GM19351 (cell line): ENCODE measurements around the gene NEU4.
A peak's percentile ranks its signal among the peaks of the same experiment; 100 is the strongest.

Experiments
- ATAC-seq: cut with Tn5 transposase; IDR thresholded peaks from one replicate; pipeline ENCODE4 v1.9.1; 2021; ENCODE audit warnings: mild to moderate bottlenecking, moderate library complexity; ENCODE audit not compliant: unreplicated experiment

NEU4 gene

DNA sequence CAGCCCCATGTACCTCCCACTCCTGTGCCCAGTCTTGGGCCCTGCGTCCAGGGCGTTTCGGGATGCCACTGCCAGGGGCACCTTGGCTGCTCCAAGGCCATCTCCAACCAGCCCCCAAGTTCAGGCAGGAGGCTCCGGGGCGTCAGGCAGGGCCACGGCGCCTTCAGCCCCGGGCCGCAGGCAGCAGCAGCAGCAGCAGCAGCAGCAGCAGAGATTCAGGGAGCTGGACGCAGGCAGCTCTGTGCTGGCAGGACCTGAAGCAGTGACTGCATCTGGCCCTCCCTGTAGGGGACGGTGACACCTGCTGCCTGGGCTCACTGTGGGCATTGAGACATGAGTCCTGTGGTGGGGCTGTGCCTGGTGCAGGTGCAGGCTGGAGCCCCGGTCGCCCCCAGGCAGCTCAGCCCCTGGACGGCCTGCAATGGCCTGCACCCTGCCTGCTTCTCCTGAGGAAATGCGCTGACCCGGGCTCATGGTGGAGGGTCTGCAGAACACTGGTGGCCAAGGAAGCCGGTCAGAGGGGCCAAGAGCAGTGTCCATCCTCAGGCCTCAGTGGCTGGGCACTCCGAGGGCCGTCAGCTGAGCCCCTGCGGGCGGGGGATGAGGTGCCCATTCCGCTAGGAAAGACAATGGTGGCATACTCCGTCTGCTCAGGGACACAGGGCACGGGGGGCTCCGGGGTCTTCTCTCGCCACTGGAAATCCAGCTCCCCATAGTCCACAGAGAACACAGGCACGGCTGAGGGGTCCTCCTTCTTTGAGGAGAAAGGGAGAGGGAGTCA, 41.7 kb downstream of the NEU4 start:
- no peak for ATAC-seq

DNA sequence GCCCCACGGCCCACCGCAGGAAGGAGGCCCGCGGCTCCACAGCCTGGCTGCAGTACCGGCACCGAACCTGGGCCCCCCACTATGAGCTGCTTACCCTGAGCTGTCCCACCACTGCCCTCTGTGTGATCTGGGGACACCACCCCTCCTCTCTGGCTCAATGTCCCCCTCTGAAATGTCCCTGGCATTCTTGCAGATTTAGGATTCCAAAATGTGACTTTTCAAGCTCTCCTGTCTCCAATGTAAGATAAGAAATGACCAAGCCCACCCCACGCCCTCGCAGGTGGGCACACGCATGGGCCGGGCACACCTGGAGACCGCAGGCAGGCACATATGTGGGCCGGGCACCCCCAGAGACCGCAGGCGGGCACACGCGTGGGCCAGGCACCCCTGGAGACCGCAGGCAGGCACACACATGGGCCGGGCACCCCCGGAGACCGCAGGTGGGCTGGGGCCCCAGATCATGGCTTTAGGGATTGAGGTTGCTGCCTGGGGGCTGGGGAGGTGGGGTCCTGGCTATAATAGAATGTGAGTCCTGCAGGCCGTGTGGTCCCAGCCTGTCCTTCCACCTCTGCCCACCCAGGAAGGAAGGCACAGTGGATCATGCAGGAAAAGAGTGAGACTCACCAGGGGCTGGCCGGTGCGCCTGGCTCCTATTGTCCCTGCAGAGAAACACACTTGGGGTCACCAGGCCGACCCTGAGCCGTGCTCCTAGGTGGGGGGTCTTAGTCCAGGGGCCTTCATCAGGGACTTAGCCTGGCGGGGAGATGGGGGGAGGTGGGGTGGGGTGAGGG, 42.5 kb downstream of the NEU4 start:
- ATAC-seq: no peak

DNA sequence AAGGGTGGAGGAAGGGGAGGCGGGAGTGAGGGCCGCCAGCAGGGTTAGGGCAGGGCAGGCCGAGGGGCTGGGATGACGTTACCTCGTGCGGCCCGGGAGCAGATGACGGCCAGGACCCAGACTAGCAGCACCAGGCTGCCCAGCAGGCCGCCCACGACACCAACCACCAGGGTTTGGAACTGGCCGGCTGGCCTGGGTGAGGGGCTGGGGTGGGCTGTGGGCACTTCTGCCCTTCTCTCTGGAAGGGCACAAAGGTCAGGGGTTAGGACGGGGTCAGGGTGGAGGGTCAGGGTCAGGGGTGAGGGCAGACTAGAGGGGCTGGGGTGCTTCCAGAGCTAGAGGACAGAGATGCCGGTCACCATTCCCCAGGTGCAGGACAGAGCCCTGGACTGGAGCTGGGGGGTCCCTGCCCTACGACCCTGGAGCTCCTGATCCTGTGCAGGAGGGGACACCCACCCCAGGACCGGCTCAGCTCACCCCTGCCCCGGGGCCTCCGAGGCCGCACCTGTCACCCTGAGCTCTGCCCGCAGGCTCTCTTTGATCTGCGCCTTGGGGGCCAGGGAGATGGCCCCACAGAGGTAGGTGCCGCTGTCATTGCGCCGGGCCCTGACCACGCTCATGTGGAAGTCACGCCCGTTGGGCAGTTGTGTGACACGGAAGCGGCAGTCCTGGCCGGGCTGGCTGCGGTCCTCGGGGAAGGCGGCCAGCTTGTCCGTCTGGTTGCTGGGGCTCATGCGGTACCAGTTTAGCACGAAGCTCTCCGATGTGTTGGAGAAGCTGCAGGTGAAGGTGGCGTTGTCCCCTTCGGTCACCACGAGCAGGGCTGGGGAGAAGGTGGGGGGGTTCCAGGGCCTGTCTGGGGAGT, 43.4 kb downstream of the NEU4 start:
- ATAC-seq: no peak

DNA sequence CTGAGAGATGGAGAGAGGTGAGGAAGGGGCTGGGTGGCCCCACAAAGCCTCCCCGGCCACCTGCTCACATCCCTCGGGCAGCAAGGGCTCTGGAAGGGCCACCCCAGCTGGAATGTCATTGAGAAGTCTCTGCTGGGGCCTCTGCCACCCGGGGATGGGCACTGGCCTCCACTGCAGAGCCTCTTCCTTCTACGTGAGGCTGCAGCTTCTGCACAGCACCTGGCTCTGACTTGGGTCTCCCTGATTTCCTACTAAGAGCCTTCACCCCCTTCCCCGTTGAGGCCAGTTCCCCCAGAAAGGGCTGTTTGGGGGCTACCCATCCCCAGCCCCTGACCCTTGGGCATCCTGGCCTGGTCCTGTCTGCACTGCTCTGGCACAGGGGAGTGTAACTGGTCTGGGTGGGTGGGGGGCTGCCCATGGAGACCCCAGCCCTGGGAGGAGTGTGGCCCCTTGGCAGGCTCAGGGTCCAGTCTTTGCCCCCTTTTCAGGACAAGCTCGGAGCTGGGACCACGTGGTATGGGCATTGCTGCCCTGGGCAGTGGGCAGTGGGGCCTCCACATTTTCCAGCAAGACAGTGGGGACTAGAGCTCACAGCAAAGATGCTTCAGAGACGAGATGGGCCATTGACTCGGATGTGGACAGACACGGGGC, 44.1 kb downstream of the NEU4 start:
- no peak for ATAC-seq

DNA sequence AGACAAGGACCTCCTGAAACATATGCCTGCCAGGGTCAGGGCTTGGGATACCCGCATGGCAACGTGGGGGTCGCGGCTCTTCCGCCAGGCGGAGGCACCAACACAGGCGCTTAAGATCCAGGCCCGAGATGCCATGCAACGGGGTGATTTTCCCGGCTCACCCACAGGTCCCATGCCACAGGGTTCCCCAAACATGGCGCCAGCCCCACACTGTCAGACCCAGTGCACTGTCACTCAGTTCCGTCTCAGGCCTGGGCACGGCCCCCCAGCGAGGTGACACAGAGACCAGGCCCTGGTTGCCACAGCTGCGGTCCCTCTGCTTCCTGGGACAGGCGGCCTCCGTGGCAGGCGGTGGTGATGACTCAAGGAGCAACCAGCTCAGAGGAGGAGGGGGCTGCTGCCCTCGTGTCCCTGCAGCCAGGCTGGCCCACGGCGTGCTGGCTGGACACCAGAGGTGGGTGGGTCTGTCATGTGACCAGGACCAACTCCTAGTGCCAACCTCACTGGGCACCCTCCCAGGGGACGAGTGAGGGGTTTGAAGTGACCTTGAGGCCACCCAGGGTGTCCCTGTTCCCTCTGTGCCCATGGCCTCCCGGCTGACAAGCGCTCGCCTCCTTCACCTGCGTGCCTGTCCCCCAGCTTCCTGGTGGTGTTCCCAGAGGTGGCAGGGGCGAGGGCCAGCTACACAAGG, 44.8 kb downstream of the NEU4 start:
- no peak for ATAC-seq

DNA sequence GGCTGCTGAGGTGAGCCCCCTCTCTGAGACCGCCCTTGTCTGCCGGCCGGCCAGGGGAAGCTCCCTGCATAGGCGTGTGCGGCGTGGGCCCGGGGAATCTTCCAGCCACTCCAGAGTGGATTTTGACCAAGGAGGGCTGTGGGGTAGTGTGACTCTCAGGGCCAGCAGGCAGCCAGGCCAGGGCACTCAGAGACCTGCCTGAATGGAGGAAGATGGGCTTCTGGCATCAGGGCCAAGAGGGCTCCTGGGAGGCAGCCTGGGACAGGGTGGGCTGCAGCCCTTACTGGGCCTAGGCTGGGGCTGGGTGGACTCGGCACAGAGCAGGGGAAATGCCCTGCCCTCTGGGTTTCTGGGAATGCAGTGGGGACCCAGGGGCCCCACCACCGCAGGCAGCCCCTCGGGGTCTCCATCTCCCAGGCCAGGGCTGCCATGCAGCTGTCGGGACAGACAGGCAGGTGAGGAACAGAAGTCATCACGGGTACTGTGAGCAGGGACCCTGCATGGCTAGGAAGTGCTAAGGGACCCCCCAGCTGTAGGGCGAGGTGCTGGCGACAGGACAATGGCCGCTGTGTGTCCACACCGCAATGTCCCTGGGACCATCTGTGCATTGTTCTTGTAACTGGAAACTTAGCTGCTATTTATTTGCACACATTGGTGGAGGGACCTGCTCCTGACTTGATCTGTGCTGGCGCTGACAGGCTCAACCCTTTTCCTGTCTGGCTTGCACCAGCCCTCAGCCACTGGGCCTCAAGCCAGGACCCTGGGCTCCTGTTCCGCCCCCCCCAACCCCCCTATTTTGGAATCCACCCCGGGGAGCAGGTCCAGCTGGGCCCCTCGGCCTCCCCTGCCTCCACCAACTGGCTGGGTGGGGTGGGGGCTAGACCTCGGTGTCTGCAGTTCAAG, 45.6 kb downstream of the NEU4 start:
- ATAC-seq: no peak

DNA sequence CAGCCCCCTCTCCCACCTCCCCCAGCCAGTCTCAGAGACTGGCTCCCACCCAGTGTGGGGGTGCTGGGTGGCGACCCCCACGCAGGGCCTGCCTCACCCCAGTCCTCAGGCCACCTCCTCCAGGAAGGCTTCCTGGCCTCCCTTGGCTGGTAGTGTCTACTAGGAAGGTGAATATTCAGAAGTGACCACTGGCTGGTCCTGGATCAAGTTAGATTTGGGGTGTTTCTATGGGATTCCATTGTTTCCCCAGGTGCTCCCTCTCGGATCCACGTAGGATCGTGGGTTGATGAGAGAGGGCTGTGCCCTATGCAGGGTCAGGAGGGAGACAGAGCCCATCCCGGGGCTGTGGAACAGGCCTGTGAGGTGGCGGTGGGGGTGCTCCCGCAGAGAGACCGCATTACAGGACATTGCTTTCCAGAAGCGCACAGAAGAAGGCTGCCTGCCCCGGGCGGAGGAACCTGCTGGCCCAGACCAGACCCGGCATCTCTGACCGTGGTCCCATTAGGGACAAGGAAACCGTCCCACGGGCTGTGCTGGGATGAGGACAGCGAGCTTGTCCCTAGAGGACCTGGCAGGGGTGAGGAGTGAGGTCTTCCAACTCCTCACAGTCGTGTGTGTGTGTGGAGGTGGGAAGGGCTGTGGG, 46.4 kb downstream of the NEU4 start:
- no peak for ATAC-seq

DNA sequence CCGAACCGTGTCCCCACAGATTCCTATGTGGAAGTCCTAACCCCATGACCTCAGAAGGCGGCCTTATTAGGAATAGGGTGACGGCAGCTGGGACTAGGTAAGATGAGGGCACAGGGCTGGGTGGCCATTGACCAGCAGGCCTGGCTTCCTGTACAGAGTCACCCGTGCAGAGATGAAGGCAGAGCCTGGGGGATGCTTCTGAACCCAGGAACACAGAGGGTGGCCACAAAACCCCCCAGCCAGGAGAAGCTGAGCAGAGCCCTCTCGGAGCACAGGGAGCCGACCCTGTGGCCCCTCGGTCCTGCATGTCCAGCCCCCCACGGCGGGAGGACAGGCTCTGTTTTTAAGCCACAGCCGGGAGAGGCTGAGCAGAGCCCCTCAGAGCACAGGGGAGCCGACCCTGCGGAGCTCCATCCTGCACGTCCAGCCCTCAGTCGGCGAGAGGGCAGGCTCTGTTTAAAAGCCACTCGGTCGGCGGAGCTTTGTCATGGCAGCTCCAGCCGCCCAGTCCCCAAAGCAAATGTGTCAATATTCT, 47.0 kb downstream of the NEU4 start:
- no peak for ATAC-seq

DNA sequence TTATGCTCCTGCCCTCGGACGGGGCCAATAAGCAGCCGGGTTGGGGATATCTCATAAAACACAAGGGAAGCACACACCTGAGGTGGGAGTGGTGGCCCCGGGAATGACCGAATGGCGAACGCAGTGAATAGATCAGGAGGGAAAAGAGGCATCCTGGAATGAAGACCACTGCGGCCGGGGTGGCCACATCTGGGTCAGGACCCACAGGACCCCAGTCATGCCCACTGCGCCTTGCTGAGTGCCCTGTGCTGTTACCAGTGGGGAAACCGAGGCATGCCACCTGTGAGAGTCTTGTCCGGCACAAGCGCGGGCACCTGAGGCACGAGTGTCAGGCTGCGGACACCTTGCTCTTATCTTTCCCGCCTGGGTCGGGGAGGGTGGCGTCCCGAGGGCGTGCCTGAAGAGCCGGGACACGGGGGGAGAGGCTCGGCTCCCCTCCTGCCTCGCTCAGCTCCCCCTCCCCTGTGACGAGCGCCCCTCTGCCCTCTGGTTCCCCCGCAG, 48.1 kb downstream of the NEU4 start:
- ATAC-seq: no peak

DNA sequence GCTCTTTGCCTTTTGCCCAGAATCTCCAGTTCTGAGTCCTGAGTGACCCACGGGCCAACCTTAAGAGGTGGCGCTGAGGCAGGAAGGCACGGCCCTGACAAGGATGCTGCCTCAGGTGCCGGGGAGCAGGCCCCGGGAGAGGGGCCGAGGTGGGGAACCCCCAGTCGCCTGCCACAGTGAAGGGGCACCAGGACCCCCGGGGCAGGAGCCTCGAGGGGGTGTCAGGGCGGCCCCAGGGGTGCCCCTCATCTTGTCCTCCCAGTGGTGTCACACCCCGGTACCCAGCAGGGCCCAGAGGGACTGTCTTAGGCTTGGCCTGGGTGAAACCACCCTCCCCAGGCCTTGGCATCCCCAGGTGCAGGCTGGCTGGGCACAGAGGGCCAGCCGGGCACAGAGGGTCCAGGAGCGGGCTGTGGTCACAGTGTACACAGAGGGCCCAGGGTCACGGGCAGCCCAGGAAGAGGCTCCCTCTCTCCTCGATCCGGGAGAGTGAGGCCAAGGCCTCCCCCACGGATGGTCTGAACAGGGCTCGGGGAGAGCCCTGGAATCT, 48.7 kb downstream of the NEU4 start:
- no peak for ATAC-seq

DNA sequence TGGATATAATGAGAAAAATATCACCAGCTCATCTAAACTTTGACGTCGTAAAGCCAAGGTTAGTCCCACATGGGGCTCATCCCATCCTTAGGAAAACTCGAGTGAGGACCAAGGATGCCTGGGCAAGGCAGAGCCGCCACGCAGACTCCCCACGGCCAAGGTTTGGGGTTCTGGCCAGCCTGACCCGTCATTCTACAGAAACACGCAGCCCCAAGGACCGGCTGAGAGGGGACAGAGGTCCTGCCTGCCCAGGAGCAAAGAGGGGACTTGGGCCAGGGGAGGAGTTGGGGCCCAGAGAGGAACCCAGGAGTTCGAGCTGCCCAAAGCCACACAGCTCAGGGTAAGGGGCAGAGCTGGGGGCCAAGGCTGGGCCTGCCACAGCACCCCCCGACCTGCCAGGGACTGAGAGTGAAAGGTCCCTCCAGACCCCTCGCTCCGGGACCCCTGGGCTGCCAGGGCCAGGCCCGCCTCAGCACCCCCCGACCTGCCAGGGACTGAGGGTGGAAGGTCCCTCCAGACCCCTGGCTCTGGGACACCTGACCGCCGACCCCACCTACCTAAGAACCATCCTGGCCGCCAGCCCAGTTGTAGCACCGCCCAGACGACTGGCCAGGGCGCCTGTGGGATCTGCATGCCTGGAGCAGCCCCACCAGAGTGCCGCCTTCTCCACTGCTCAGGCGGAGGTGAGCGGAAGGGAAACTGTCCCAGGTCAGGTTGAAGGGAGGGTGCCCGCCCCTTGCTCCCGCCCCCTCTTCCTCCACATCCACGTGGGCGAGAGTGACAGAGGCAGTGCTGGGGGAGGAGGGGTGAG, 49.4 kb downstream of the NEU4 start, which contains the start of gene PDCD1:
TSS of gene PDCD1 (minus strand) at position 689 of the 811 bp plus-strand sequence. CDS start at position 633, 56 bp downstream.
- no peak for ATAC-seq

DNA sequence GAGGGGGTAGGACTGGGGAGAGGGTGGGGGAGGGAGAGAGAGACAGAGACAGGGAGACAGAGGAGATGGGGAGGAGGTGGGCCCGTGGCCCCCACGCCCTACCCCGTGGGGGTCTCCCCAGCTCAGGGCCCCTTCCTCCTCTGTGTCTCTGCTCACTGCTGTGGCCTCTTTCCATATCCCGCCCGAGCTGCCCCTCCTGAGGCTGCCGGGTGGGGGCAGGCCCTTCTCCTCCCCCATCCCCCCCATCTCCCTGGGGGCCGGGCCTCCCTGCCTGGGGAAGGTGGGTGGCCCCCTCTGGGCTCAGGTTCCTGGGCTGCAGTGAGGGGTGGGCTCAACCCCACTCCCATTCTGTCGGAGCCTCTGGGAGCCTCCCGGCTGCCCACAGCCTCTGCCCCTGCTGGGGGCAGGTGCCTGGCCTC, 50.0 kb downstream of the NEU4 start:
- ATAC-seq: no peak

DNA sequence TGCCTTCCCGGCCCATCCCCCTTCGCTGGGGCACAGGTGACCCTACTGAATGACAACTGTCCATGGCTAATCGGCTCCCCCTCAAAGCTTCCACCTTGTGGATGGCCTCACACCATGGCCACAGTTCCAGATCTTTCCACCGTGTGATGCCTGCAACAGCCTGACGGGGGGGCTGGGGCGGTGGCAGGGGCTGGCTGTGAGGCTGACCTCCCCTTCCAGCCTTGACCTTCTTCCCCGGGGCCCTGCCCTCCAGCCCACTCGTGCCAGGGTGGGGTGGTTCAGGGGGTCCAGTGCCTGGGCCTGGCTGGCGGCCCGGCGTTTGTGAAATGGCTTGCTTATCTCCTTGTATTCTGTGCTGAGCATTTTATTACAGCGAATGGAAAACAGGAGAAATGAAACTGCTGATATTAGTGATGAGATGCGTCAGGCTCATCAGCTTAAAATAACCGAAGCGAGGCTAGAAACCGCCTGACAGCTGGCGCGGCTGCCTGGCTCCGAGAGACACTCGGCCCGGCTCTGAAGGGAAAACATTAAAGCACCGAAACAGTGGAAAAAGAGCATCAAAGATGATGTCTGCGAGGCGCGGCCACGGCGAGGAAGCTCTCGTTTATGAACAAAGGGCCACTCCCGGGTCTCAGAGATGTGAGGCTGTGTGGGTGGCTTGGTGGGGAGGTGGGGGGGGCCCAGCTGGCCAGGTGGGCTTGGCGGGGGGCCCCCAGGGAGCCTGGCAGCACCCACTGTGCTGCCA, 50.6 kb downstream of the NEU4 start:
- ATAC-seq: peak; percentile 43

DNA sequence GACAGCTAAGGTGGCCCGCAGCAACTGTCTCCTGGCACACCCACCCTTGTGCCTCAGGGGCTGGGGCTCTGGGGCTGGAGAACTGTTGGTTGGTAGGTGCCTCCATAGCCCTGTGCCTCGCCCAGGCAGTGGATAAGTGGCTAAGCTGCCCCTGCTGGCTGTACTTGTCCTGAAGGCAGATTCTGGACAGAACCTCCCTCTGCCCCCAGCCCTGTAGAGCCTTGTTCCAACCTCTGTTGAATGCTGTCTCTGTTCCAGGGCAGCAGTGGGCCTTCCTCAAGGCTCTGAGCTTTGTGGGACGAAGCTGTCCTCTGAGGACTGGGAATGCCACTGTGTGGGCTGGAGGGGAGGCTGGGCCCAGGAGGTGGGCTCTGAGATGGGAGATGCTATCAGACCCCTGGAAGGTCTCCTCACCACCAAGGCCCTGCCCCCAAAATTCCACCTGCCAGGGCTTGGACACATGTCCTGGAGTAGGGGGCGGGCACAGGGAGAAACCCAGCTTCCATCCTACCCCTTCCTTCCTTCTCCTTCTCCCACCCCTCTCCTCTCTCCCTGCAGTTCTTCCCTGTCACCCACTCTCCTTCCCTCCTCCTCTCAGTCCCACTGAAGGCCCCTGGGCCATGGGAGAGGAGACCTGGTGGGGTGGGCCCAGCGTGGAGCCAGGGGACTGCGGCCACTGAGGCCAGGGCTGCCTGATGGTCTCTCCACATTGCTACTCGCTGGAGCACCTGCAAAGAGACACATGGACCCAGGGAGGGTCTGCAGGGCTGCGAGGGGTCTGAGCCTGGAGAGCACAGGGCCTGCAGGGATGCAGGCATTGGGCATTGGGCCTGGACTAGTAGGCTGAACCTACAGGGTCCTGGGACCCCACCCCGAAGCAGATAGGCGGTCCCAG, 51.4 kb downstream of the NEU4 start:
- ATAC-seq: peak; percentile 4

DNA sequence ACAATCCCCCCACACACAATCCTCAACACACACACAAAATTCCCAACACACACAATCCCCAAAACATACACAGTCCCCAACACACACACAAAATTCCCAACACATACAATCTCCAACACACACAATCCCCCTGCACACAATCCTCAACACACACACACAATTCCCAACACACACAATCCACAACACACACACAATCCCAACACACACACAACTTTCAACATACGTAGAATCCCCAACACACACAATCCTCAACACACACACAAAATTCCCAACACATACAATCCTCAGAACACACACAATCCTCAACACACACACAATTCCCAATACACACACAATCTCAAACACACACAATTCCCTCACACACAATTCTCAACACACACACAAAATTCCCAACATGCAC, 52.3 kb downstream of the NEU4 start:
- ATAC-seq: no peak
